Measurements from ENCODE around the gene SLC2A8.

- TF ChIP-seq CTCF (IDR thresholded peaks at IDR 0.05) (no peak), TCF7L2 (IDR thresholded peaks at IDR 0.05; ENCODE audit: low read depth, low read length) (no peak), POLR2AphosphoS5 (IDR thresholded peaks at IDR 0.05; ENCODE audit: low read depth, low read length) (no peak), REST (IDR thresholded peaks at IDR 0.05; ENCODE audit: insufficient read depth in 1 of 2, low read depth in 2 of 2, low read length in 1 of 2) (no peak), SIN3A (IDR thresholded peaks at IDR 0.05; ENCODE audit: borderline replicate concordance, insufficient read depth, low read depth, low read length) (no peak)
Measured at GRCh38 chr9:127360829-127361228, 36.1 kb upstream of the SLC2A8 start.

Data from Panc1 (cell line).